Natural killer cell (primary cell): ENCODE results near the gene PRRG1. TPM values are rescaled to one million over a fixed set of nuclear protein-coding genes. Genes with fewer than 3 reads are reported as not detected.

Experiments used
- ATAC-seq, 3 donors: fragments of 150-1000 bp in 2 of 3; fragments of 200-7000 bp in 1 of 3; cut with Tn5 transposase; 1 replicate in 1 of 3; 2 replicates in 2 of 3; pipeline ENCODE4 v1.10.0; 2021; ENCODE audit warnings: mild to moderate bottlenecking in 2 of 3, moderate library complexity in 2 of 3
- DNase-seq, 2 donors: peaks; one replicate each; pipeline versions ENCODE4 v3.0.0 to v3.0.0-alpha.2; 2013 to 2021; ENCODE audit warnings: mixed read lengths in 1 of 2
- H3K27ac ChIP-seq: one replicate; pipeline ENCODE4 v1.5.1; 2013; ENCODE audit warnings: mild to moderate bottlenecking, low read length
- H3K27me3 ChIP-seq: one replicate; pipeline ENCODE4 v1.6.1; 2013; ENCODE audit warnings: low read length; ENCODE audit not compliant: control insufficient read depth, insufficient read depth
- H3K36me3 ChIP-seq: one replicate; pipeline ENCODE4 v1.6.1; 2013; ENCODE audit warnings: low read length; ENCODE audit not compliant: control insufficient read depth, insufficient read depth
- H3K4me1 ChIP-seq: one replicate; pipeline ENCODE4 v1.6.1; 2013; ENCODE audit warnings: low read length; ENCODE audit not compliant: control insufficient read depth, insufficient read depth
- H3K4me3 ChIP-seq: one replicate; pipeline ENCODE4 v1.5.1; 2013; ENCODE audit warnings: low read length
- H3K9me3 ChIP-seq: one replicate; pipeline ENCODE4 v1.6.1; 2013; ENCODE audit warnings: low read length; ENCODE audit not compliant: control insufficient read depth, insufficient read depth
- H3K27ac Mint-ChIP-seq, 2 donors: one replicate each; pipeline ENCODE4 v1.8.0; 2022; ENCODE audit warnings: mild to moderate bottlenecking in 2 of 2, mixed read lengths in 2 of 2, moderate library complexity in 1 of 2
- H3K27me3 Mint-ChIP-seq, 2 donors: one replicate each; pipeline ENCODE4 v1.8.0; 2022; ENCODE audit warnings: low read depth in 2 of 2, mixed read lengths in 2 of 2
- H3K36me3 Mint-ChIP-seq: one replicate; pipeline ENCODE4 v1.8.0; 2022; ENCODE audit warnings: mixed read lengths
- H3K4me1 Mint-ChIP-seq, 2 donors: one replicate each; pipeline ENCODE4 v1.8.0; 2022; ENCODE audit warnings: mixed read lengths in 2 of 2
- H3K4me3 Mint-ChIP-seq: one replicate; pipeline ENCODE4 v1.8.0; 2022; ENCODE audit warnings: mild to moderate bottlenecking, moderate library complexity, mixed read lengths
- H3K9me3 Mint-ChIP-seq, 2 donors: one replicate each; pipeline ENCODE4 v1.8.0; 2022; ENCODE audit warnings: mixed read lengths in 2 of 2
- WGBS: methylation state at CpG from one replicate; pipeline ENCODE4 v1.1.7; 2013; ENCODE audit warnings: missing lambda C conversion rate; ENCODE audit not compliant: insufficient coverage; 5-methylcytosine and 5-hydroxymethylcytosine counted together
- intact Hi-C: fragments of 100-400 bp; cut with micrococcal nuclease; formaldehyde crosslinking; loops from one replicate; pipeline ENCODE4 v1.14.2; 2022
- total RNA-seq, 4 donors: library from RNA; stranded (reverse); fragments of 120-200 nt in 1 of 4; gene quantifications; one replicate each; pipeline versions ENCODE4 v1.2.3 to v1.2.4, GENCODE V29; 2013 to 2022
- TF ChIP-seq, protein P1 (sequence below): fragments of 200-600 bp; IDR thresholded peaks from one replicate; pipeline ENCODE4 v1.8.0; 2022; ENCODE audit warnings: antibody characterized with exemption

The PRRG1 gene
- total RNA-seq, 3 donors from 2014 or later (not counting 1 experiment from before 2014, with no cell fraction given): not detected

DNA sequence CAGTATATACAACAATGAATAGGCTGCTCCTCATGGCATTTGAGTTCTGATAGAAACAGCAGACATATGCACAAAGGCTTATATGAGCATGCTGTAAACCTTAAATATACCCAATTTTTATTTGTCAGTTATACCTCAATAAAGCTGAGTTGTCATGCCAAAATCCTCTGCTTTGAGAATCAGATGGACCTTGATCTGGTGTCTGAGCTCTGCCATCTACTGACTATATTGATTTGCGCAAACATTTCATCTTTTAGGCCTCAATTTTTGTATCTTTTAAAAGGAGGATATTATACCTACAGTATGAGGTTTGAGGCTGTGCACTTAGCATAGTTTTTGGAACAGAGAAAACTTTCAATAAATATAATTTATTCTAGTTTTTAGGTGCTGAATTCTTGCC lies 85.2 kb downstream of the PRRG1 start:
- no peak overlapping the region for H3K27ac ChIP-seq
- peaks cover 0 to 3% of the 10 kb centered on the region in 2 donors for H3K9me3 Mint-ChIP-seq
- no peaks in the 10 kb centered on the region for H3K36me3 Mint-ChIP-seq
- H3K27me3 ChIP-seq: no peaks in the 10 kb centered on the region
- no peak for DNase-seq
- H3K27me3 Mint-ChIP-seq: peaks cover 0 to 3% of the 10 kb centered on the region in 2 donors
- no peak overlapping the region for H3K4me3 ChIP-seq
- TF ChIP-seq, protein P1, sequence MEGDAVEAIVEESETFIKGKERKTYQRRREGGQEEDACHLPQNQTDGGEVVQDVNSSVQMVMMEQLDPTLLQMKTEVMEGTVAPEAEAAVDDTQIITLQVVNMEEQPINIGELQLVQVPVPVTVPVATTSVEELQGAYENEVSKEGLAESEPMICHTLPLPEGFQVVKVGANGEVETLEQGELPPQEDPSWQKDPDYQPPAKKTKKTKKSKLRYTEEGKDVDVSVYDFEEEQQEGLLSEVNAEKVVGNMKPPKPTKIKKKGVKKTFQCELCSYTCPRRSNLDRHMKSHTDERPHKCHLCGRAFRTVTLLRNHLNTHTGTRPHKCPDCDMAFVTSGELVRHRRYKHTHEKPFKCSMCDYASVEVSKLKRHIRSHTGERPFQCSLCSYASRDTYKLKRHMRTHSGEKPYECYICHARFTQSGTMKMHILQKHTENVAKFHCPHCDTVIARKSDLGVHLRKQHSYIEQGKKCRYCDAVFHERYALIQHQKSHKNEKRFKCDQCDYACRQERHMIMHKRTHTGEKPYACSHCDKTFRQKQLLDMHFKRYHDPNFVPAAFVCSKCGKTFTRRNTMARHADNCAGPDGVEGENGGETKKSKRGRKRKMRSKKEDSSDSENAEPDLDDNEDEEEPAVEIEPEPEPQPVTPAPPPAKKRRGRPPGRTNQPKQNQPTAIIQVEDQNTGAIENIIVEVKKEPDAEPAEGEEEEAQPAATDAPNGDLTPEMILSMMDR: no peak
- no peaks in the 10 kb centered on the region for H3K4me1 Mint-ChIP-seq
- H3K4me1 ChIP-seq: no peaks in the 10 kb centered on the region
- ATAC-seq: no peak
- no peaks in the 10 kb centered on the region for H3K9me3 ChIP-seq
- H3K4me3 Mint-ChIP-seq: no peak overlapping the region
- intact Hi-C loops: no loop called here
- no CpG with 5 or more reads among the region's 1 CpG for WGBS
- no peaks in the 10 kb centered on the region for H3K36me3 ChIP-seq
- no peak overlapping the region for H3K27ac Mint-ChIP-seq

DNA sequence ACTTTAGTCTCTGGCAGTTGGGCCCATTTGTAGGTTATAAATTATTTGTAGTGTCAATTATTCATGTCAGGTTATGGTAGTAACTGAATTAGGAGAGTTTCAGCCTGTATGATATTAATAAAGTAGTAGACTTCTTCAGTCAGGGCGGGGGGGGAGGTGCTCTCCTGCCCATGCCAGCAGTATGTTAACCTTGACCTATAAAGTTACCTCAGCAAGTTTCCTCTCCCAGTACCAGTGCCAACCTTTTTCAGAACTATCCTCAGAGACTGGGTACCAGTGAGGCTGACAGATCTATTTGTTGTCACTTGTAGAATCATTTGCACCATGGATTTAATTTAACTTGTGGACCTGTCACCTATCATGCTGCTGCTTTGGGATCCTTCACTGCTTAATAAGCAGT lies 88.0 kb downstream of the PRRG1 start:
- no peak overlapping the region for H3K27ac ChIP-seq
- H3K36me3 ChIP-seq: no peaks in the 10 kb centered on the region
- ATAC-seq (no peak), DNase-seq (no peak)
- H3K4me1 ChIP-seq: no peaks in the 10 kb centered on the region
- TF ChIP-seq, protein P1: no peak
- Mint-ChIP-seq H3K9me3 (no peaks in the 10 kb centered on the region), H3K27me3 (no peaks in the 10 kb centered on the region), H3K36me3 (no peaks in the 10 kb centered on the region), H3K4me1 (no peaks in the 10 kb centered on the region), H3K4me3 (no peak overlapping the region), H3K27ac (no peak overlapping the region)
- intact Hi-C loops: no loop called here
- no peaks in the 10 kb centered on the region for H3K9me3 ChIP-seq
- WGBS: no CpG with 5 or more reads among the region's 1 CpG
- no peak overlapping the region for H3K4me3 ChIP-seq
- no peaks in the 10 kb centered on the region for H3K27me3 ChIP-seq

DNA sequence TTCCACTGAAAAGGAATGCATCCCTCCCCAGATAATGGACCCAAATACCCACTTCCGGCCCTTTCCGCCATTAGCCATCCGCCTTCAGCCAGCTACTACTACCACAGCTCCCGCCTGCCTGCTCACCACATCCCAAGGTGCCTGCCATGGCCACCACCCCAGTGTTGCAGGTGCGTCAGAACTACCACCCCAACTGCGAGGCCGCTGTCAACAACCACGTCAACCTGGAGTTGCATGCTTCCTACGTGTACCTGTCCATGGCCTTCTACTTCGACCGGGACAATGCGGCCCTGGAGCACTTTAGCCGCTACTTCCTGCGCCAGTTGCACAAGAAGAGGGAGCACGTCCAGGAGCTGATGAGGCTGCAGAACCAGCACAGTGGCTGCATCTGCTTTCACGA lies 92.2 kb downstream of the PRRG1 start:
- no peaks in the 10 kb centered on the region for H3K4me1 ChIP-seq
- ATAC-seq: no peak
- H3K27ac Mint-ChIP-seq: no peak overlapping the region
- no peaks in the 10 kb centered on the region for H3K36me3 Mint-ChIP-seq
- no peaks in the 10 kb centered on the region for H3K9me3 Mint-ChIP-seq
- H3K27me3 Mint-ChIP-seq: peaks cover 0 to 2% of the 10 kb centered on the region in 2 donors
- no peak overlapping the region for H3K4me3 Mint-ChIP-seq
- no peak for DNase-seq
- no peaks in the 10 kb centered on the region for H3K27me3 ChIP-seq
- no peaks in the 10 kb centered on the region for H3K9me3 ChIP-seq
- TF ChIP-seq, protein P1: no peak
- intact Hi-C loops: no loop called here
- no peaks in the 10 kb centered on the region for H3K36me3 ChIP-seq
- no peak overlapping the region for H3K27ac ChIP-seq
- WGBS: 96% methylated on average over 16 of the region's 16 CpGs
- no peak overlapping the region for H3K4me3 ChIP-seq
- no peaks in the 10 kb centered on the region for H3K4me1 Mint-ChIP-seq

DNA sequence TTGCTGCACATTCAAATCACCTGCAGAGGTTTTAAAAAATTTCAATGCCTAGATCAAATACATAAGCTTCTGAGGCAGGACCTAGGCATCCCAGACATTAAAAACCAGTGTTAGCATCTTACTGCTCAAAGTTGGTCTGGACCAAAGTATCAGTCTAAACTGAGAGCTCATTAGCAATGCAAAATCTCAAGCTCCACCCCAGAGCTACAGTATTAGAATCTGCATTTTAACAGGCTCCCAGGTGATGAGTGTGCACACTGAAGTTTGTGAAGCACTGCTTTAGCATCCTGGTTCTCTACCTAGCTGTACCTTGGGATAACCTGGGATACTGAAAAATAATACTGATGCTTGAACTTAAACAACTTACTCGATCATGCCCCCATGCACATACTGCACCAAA lies 96.0 kb downstream of the PRRG1 start:
- no peaks in the 10 kb centered on the region for H3K9me3 Mint-ChIP-seq
- WGBS: 60% methylated on average over 1 of the region's 1 CpG
- Histone ChIP-seq H3K4me1 (no peaks in the 10 kb centered on the region), H3K9me3 (no peaks in the 10 kb centered on the region), H3K27ac (no peak overlapping the region), H3K27me3 (no peaks in the 10 kb centered on the region), H3K36me3 (no peaks in the 10 kb centered on the region), H3K4me3 (no peak overlapping the region)
- H3K4me3 Mint-ChIP-seq: no peak overlapping the region
- intact Hi-C loops: no loop called here
- TF ChIP-seq, protein P1: no peak
- no peaks in the 10 kb centered on the region for H3K4me1 Mint-ChIP-seq
- H3K27me3 Mint-ChIP-seq: peaks cover 0 to 2% of the 10 kb centered on the region in 2 donors
- no peaks in the 10 kb centered on the region for H3K36me3 Mint-ChIP-seq
- no peak for ATAC-seq
- DNase-seq: no peak
- no peak overlapping the region for H3K27ac Mint-ChIP-seq
